Putamen (tissue), 1 donor: Measurements from ENCODE around the gene NOC2L.

Source experiments
- DNase-seq: peaks from one replicate; pipeline ENCODE4 v3.0.0-alpha.2; 2016; ENCODE audit warnings: low spot score

Gene NOC2L

DNA sequence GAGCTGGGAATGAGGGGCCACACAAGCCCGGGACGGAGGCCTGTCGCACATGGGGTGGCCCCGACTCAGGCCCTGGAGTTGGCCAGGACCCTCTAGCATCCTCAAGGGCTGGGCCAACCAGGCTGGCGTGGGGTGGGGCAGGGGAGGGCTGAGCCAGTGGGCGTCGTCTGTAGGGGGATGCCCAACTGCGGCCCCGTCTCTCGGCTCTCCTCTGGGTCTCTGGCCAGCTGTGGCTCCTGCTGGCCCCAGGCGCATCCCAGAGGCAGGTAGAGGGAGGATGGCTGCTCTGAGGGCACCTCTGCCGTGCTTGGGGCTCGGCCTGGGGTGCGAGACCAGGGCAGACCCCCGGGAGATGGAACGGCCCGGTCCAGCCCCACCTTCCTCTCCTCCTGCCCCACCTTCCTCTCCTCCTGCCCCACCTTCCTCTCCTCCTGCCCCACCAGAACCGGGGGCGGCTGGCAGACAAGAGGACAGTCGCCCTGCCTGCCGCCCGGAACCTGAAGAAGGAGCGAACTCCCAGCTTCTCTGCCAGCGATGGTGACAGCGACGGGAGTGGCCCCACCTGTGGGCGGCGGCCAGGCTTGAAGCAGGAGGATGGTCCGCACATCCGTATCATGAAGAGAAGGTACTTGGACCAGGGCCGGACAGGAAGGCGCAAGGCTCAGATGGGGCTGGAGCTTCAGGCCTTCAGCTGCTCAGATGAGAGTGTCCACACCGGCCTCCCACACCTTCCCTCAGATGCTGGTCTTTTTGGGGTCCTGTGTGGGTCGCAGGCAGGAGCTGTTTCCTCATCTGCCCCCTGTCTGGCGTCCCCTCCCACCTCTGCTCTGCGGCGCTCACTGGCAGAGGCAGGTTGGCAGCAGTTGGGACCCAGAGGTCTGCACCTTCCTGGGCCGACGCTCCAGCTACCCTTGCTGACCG lies 29.1 kb downstream of the NOC2L start:
- no peak for DNase-seq

DNA sequence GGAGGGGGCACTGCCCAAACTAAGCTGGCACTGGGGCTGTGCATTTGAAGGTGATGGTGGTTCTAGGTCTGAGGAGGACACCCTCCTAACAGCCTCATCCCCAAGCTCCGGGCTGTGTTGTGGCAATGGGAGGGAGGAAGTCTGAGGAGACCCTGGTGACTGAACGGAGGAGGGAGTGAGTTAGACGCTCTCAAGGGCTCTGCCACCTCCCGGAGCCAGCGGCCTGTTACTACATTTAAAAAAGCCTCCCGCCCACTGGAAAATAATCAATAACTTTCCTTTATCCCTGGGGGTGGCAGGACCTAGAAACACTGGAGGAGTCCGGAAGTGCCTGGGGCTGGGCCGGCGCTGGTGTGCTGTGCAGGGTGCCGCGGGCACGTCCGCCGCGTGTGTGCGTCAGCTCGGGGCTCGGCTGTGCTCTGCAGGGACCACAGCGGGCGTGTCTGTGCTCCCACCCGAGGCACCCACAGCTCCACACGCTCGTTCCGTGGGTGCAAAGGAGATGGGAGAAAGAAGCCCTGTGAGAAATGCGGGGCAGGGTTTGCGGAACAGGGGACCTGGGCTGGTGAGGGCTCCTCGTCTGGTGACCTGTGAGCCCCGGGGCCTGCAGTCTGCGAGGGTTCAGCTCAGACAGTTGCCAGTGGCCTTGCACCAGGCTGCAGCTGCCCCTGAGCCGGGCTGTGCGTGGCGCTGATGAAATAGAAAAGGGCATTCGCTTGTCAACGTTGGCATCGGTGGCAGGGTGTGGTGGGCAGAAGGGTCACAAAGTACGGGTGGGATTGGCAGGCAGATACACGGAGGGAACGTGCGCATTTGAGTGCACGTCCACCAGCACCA lies 30.0 kb downstream of the NOC2L start:
- DNase-seq, result no peak

DNA sequence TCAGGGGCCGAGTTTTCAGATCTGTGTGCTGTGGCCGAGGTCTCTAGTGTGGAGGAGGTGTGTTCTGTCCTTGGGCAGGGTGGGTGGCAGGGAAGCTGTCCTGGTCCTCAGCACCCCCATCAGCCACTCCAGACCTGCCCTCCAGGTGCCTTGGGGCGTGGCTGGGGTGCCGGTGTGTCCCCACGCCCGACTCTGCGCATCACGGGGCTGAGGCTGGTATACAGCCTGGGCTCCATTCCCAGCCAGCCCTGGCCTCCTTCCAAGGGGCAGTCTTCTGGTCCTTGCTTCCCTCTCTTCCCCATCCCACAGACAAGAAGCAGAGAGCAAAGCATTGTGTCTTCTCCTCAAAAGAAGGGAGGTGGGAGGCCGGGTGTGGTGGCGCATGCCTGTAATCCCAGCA lies 31.3 kb downstream of the NOC2L start:
- DNase-seq, result no peak

DNA sequence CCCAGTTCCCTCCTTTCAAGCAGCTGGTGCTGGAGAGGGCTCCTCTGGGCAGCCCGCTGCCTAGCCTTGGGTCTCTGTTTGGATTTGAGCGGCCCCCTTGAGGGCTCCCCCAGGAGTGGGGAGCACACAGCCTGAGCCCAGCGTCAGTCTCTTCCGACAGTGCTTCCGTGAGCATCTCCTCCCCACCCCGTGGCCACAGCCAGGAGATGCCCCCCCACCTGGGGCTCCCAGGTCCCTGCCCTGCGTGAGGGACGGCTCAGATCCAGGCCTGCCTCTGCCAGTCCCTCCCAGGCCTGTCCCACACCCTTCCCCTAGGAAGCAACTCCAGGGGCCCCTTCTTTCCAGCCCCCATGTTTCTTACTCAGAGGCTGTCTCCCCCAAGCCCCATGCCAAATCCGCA lies 31.8 kb downstream of the NOC2L start:
- DNase-seq, result no peak

DNA sequence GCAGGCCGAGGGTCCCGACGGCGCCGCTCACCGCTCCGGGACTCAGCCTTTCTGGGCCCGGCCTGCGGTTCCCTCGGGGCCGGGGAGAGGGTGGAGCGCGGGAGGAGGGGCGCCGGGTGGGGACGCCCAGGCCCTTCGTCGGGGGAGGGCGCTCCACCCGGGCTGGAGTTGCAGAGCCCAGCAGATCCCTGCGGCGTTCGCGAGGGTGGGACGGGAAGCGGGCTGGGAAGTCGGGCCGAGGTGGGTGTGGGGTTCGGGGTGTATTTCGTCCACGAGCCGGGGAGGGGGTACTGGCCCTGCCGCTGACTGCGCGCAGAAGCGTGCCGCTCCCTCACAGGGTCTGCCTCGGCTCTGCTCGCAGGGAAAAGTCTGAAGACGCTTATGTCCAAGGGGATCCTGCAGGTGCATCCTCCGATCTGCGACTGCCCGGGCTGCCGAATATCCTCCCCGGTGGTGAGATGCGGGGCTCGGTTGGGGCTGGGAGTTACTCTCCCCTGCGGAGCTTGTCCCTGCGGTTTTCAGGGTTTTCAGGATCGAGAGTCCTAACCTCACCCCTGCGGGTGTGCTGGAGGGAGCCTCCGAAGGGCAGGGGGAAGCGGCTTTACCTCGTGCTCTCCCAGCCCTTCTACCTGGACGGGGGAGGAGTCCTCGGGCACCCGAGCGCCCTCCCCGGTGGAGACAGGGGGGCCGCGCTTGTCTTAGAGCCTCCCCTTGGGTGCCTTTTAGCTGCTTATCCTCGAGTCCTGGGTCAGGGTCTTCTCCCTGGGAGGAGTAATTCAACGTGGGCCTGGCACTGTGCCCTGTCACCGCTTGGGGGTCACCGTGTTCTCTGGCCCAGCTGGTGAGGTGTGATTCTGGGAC lies 33.3 kb downstream of the NOC2L start:
- DNase-seq, result no peak

DNA sequence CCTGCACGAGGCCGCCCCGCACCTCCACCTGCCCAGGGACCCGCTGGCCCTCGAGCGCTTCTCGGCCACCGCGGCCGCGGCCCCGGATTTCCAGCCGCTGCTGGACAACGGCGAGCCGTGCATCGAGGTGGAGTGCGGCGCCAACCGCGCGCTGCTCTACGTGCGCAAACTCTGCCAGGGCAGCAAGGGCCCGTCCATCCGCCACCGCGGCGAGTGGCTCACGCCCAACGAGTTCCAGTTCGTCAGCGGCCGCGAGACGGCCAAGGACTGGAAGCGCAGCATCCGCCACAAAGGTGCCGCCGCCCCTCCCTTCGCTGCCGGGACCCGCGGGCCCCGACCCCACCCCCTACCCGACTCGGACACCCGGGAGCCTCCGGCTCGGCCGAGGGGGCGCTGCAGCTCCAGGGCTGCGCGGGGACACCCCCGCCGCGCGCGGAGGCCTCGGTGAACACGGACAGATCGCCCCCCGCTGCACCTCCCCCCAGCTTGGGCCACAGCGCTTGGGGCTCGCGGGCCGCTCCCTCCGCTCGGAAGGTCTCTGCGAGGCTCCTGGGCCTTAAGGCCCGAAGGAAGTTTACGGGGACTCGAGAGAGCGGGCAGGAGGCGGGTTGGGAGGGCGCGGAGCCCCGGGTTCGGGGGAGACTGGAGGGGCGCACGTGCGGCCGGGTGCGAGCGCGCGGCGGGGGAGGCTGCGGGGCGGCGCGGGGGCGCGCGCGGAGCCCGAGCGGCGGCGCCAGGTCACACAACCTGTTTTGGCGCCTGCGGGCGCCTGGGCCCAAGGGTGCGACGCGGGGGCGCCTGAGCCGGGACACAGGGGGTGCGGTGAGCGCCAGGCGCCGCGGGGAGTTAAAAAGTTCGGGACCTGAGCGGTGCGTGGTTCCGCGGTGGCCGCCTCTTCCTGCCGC lies 34.1 kb downstream of the NOC2L start:
- no peak for DNase-seq

DNA sequence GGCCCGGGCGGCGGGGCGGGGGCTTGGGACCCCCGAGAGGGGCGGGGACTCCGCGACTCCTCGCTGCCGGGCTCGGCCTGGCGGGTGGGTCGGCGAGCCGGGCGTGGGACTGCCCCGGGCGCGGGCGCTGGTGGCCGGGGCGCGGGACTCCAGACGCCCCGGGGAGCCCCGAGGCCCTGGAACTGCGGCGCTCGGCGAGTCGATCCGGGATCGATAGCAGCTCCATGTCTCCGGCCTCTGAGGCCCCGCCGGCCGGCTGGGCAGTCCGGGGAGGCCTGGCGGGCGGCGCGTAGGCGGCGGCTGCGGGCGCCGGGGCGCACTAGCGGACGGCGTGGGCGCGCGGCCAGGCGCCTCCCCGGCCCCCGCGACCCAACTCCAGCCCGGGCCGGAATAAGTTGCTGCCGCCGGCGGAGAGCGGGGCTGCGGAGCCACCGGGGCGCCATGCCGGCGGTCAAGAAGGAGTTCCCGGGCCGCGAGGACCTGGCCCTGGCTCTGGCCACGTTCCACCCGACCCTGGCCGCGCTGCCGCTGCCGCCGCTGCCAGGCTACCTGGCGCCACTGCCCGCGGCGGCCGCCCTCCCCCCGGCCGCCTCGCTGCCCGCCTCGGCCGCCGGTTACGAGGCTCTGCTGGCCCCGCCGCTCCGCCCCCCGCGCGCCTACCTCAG lies 34.9 kb downstream of the NOC2L start:
- no peak for DNase-seq

DNA sequence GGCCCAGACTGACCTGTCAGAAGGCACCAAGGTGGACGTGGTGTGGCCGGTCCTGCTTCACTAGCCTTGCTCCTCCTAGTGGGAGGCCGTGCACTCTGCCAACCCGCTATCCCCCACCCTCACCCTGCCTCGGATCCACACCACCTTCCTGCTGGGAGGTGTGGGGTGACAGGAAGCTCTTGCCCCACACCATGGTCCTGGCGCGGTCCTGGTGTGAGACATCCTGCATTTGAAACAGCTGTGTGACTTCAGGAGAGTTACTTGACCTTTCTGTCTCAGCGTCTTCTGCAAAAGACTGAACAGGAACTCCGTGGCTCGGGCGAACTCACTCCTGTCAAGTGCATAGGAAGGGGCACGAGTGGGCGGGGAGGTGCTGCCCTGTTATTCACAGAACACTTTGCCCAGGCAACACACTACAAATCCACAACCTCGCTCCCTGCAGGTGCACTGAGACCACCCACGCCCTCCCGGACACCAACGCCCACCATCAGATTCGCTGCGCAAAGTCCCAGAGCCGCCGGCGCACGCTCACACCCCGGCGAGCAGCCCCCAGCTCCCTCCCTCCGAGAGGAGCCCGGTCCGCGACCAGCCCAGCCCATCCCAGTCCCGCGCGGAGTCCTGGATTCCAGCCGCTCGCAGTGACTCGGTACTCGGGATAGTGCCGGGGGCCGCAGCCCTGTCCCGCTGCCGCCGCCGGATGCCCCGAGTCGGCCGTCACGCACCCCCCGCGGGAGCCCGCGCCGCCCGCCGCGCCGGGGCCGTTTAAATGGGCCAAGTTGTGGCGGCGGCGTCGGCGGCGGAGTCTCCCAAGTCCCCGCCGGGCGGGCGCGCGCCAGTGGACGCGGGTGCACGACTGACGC lies 35.7 kb downstream of the NOC2L start, which contains the start of gene SAMD11:
TSS of gene SAMD11 (plus strand) at position 793 of the 860 bp plus-strand sequence. CDS start 509 bp downstream, outside the sequence.
- DNase-seq, result peak; percentile 70

DNA sequence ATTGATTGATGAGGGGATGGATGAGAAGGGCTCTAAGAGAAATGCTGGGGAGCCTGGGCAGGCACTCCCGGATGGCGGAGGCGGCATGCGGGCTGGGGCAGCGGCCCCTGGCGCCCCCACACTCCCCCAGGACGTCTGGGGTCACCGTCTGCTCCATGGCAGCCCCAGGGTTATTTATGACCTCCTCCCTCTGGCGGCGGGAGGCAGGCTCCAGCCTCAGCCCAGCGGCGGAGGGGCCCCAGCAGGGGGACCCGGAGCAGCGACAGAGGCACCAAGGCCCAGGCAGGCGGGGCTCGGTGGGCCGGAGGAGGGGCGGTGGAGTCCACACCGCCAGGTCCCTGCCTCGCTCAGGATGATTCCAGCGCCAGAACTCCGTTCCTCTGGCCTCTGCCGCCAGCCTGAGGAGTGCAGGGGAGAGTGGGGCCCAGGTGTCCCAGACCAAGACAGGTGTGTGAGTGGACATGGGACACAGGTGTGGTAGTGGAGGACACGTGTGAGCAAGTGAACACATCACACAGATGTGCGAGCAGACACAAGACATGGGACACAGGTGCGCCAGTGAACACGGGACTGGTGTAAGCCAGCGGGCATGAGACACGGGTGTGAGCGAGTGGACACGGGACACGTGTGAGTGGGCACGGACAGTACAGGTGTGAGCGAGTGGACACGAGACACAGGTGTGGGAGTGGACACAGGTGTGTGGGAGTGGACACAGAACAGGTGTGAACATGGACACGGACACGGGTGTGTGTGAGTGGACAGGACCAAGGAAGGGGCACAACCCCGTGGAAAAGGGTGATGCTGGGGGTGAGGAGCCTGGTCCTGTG lies 37.8 kb downstream of the NOC2L start:
- DNase-seq, result peak; percentile 58

DNA sequence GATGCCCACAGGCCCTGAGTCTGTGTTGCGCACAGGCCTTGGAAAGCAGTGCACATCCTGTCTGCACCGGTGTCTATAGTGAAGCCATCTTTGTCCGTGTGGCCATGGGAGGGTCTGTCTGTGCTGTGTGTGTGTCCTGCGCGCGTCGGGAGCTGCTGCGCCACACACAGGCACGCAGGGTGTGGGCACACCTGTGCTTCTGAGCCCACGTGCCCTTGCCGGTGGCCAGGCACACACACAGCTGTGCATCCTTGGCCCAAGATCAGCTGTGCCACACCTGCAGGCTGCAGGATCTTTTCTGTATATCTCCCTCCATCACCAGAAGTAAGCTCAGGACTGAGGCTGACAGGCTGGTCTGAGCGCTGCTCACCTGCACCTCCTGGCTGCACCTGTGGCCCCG lies 38.5 kb downstream of the NOC2L start:
- DNase-seq, result no peak

DNA sequence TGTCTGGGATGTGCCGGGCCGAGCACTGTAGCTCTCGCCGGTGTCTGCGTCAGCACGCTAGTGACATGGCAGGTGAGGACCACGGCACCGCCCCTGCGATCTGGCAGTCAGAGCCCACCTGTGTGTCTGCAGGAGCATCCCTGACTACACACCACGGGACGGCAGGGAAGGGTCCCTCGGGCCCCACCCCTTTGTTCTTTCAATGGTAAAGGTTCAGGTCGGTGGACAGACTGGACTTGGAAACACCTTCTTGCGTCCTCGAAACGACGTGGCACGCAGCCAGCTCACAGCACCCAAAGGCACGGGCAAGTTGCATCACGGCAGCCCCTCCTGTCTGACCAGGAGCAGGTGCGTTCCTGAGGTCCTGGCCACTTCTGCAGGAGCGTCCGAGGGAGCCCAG lies 39.0 kb downstream of the NOC2L start:
- DNase-seq, result no peak

DNA sequence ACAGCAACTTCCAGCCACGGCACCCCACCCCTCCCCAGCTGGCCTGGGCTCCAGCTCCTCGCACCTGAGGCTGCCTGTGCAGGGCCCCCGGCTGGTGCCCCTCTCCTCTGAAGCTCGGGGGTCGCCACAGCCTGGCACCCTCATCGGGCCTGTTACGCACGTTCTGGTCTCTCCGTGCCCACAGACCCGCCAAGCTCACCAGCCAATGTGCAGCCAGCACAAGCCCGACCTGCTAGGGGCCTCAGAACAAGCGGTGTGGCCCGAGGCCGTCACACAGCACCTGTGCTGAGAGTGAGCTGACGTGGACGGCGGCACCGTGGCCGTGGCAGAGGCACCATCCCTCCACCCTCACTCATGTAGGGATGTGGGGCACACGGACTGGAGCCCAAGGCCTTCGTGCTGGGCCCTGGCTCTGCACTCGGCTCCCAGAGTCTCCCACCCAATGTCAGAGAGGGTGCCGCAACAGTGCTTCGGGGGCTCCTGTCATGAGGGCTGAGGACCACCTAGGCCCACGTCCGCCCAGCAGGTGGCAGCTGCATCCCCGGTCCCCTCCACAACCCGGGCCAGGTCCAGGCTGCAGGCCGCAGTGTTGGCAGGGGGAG lies 39.7 kb downstream of the NOC2L start:
- no peak for DNase-seq

DNA sequence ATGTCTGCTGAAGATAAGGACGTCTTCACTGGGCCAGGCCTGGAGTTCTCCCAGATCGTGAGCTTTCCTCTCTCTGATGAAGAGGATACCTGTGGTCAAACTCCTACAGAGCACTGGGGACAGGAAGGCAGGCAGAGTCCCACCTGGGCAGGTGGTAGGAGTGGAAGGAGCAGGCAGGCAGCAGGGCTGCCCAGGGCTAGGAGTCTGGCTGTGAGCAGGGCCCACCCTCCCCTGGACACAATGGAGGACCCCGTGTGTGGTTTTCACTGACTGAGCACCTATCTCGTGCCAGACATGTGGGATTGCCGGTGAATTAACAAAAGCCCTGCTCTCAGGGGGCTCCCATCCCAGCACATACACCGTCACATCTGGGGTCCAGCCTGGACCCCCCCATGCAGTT lies 40.2 kb downstream of the NOC2L start:
- DNase-seq, result no peak

DNA sequence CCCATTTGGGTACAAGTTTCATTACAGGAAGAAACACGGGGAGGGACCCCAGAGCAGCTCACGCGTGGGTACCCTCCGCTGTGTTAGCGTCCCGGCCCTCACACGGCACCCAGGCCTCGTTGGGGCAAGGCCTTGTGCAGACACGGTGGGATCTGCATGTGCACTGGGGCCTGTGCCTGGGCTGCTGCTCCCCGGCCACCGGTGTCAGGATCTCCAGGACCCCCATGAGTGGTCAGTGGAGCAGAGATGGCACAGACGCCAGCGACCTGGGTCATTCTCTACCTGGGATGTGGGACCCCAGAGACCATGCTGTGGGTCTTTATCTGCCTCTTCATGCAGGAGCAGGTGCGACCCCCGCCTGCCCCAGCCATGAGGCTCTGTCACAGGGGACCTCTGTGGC lies 40.7 kb downstream of the NOC2L start:
- DNase-seq, result no peak

DNA sequence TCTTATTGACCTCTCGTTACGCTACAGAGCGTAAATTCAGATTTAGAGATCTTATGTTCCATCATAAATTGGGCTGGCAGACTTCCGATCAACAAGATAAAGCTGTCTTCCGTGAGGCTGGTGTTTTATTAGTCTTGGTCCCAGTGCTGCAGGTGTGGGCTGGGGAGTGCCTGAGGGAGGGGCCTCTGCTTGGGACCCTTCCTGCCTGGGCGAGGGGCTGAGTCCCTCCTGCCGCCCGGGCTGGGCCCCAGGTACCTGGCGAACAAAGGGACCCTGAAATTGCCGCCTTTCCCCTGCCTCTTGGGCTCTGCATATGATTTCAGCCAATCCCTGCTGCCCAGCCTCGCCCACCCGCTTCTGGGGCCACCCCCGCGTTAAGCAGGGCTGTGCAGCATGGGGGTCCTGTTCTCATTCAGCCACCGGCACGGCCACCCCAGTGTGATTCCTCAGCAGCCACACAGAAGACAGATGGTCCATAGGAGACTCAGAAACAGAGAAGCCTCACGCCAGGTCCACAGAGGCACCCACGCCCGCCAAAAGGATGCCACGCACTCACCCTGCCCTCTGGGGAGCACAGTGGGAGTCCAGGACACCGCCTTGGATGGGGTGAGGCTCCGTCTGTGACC lies 41.5 kb downstream of the NOC2L start:
- DNase-seq, result no peak

DNA sequence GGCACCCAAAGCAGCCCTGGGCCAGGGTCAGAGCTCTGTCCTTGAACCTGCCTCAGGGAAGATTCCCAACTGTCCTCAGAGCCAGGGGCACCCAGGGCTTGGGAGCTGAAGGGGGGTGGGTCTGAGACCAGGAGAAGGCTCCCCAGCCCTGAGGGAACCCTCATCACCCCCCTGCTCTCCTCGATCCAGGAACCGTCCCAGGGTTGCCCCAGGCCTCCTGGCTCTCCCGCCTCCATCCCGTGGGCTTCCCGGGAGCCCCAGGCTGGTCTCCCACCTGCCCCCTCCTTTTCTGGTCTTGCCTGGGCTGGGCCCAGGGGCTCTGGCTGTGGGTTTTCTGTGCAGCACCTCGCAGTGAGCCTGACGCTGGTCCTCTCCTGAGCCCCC lies 42.0 kb downstream of the NOC2L start:
- DNase-seq, result no peak

DNA sequence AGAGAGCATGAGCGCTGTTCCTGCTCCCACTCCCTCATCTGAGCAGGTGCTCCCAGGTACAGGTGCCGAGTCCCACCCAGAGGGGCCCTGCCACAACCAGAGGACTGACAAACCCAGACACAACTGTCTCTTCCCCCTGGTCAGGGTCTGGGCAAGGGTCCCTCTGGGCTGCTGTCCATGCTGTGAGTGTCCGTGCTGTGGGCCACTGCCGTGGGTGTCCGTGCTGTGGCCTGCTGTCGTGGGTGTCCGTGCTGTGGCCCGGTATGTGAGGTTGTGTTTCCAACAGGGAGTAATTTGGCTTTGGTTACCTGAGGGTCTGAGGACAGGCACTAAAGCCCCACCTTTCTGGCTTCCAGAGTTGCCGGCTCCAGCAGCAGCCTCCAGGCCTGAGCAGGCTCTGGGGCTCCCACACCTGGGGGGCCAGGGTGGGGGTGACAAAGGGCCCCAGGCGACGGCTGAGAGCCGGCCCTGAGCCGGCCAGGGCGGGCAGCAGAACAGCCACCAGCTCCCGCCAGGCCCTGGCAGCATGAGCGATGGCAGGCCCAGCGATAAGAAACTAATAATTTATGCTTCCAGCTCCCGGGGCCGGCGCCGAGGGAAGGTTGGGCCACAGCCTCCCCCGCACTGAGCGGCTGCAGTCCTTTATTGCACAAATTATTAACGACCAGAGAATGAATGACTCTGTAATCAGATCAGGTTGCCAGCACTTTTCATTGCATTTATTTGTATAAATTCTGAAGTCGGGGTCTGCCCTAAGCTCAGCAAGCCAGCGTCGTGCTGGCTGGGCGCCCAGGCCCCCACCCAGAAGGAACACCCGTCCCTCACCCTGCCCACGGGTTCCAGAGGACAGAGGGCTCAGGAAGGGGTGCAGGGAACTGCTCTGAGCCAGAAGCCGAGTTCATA lies 42.6 kb downstream of the NOC2L start:
- no peak for DNase-seq
